Measurements from ENCODE around the gene ITGB3BP.

Gene ITGB3BP

GRCh38 chr1:63512584-63512983 lies 10.4 kb downstream of the ITGB3BP start:
- TF ChIP-seq TEAD4 (IDR thresholded peaks at IDR 0.05) (no peak), FOXM1 (IDR thresholded peaks at IDR 0.05; ENCODE audit: borderline replicate concordance, low read depth) (no peak), YY1 (IDR thresholded peaks at IDR 0.05; ENCODE audit: low read depth) (no peak), EGR1 (IDR thresholded peaks at IDR 0.05) (no peak), REST (IDR thresholded peaks at IDR 0.05; ENCODE audit: low read depth) (no peak), MAX (IDR thresholded peaks at IDR 0.05) (no peak)

GRCh38 chr1:63509718-63510117 lies 13.3 kb downstream of the ITGB3BP start:
- TF ChIP-seq NFIC (IDR thresholded peaks at IDR 0.05), result no peak
- TF ChIP-seq MAX (IDR thresholded peaks at IDR 0.05), result no peak
- no peak for TF ChIP-seq CREB1 (IDR thresholded peaks at IDR 0.05; ENCODE audit: low read depth)
- no peak for TF ChIP-seq USF1 (IDR thresholded peaks at IDR 0.05)
- TF ChIP-seq CEBPB (IDR thresholded peaks at IDR 0.05), result no peak
- no peak for TF ChIP-seq EP300 (IDR thresholded peaks at IDR 0.05; ENCODE audit: borderline replicate concordance)
- TF ChIP-seq TEAD4 (IDR thresholded peaks at IDR 0.05), result no peak
- TF ChIP-seq TAF1 (IDR thresholded peaks at IDR 0.05; ENCODE audit: low read depth), result no peak
- no peak for TF ChIP-seq REST (IDR thresholded peaks at IDR 0.05; ENCODE audit: low read depth)
- no peak for TF ChIP-seq RAD21 (IDR thresholded peaks at IDR 0.05; ENCODE audit: low read depth)
- TF ChIP-seq ZBTB7A (IDR thresholded peaks at IDR 0.05; ENCODE audit: low read depth), result no peak

- TF ChIP-seq TEAD4 (IDR thresholded peaks at IDR 0.05) (no peak), CEBPB (IDR thresholded peaks at IDR 0.05) (no peak), CREB1 (IDR thresholded peaks at IDR 0.05; ENCODE audit: low read depth) (no peak), RAD21 (IDR thresholded peaks at IDR 0.05; ENCODE audit: low read depth) (no peak), USF1 (IDR thresholded peaks at IDR 0.05) (no peak), FOXM1 (IDR thresholded peaks at IDR 0.05; ENCODE audit: borderline replicate concordance, low read depth) (no peak), ZBTB7A (IDR thresholded peaks at IDR 0.05; ENCODE audit: low read depth) (no peak), EP300 (IDR thresholded peaks at IDR 0.05; ENCODE audit: borderline replicate concordance) (no peak), NFIC (IDR thresholded peaks at IDR 0.05) (no peak)
Measured at GRCh38 chr1:63506782-63507181, 16.2 kb downstream of the ITGB3BP start.

GRCh38 chr1:63501256-63501655 lies 21.8 kb downstream of the ITGB3BP start:
- no peak for TF ChIP-seq TAF1 (IDR thresholded peaks at IDR 0.05; ENCODE audit: low read depth)
- no peak for TF ChIP-seq USF1 (IDR thresholded peaks at IDR 0.05)
- no peak for TF ChIP-seq YY1 (IDR thresholded peaks at IDR 0.05; ENCODE audit: low read depth)
- TF ChIP-seq MAX (IDR thresholded peaks at IDR 0.05), result no peak

GRCh38 chr1:63498106-63498505 lies 24.9 kb downstream of the ITGB3BP start:
- TF ChIP-seq USF1 (IDR thresholded peaks at IDR 0.05), result no peak
- no peak for TF ChIP-seq TCF12 (IDR thresholded peaks at IDR 0.05; ENCODE audit: low read depth)
- TF ChIP-seq TAF1 (IDR thresholded peaks at IDR 0.05; ENCODE audit: low read depth), result no peak
- no peak for TF ChIP-seq EGR1 (IDR thresholded peaks at IDR 0.05)
- no peak for TF ChIP-seq EP300 (IDR thresholded peaks at IDR 0.05; ENCODE audit: borderline replicate concordance)
- no peak for TF ChIP-seq ZBTB7A (IDR thresholded peaks at IDR 0.05; ENCODE audit: low read depth)
- TF ChIP-seq MAX (IDR thresholded peaks at IDR 0.05), result no peak
- TF ChIP-seq REST (IDR thresholded peaks at IDR 0.05; ENCODE audit: low read depth), result no peak
- TF ChIP-seq YY1 (IDR thresholded peaks at IDR 0.05; ENCODE audit: low read depth), result no peak
- TF ChIP-seq NFIC (IDR thresholded peaks at IDR 0.05), result no peak
- TF ChIP-seq CEBPB (IDR thresholded peaks at IDR 0.05), result no peak
- TF ChIP-seq RAD21 (IDR thresholded peaks at IDR 0.05; ENCODE audit: low read depth), result no peak
- TF ChIP-seq TEAD4 (IDR thresholded peaks at IDR 0.05), result no peak
